Kidney glomerular epithelial cell (primary cell): Measurements from ENCODE around the gene INVS.
"Not testable (repeated sequence)": the region's sequence is repeated elsewhere in the genome, so short reads cannot be mapped to it uniquely, and the experiment has no call there.

ENCODE experiments used
- DNase-seq: peaks from one replicate; lab custom pipeline; 2025; lab: John Stamatoyannopoulos, UW

The INVS gene

DNA sequence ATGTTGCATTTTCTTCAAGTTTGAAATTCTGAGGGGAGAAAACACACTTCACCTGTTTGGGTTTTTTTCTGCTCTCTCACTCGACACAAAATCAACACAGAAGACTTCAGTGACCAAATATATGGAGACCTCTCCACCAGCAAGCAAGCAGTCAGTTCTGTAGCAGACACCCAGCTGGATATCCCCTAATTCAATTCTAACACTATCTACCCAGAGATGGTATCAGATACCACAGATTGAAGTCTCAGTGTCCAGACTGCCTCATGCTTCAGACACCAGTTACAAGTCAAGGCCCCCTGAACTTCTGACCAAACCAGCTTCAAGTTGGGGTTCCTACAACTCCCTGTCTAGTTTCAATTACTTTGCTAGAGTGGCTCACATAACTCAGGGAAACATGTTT lies 97.8 kb downstream of the INVS start:
- no peak for DNase-seq

GRCh38 chr9:100197553-100197952 lies 98.5 kb downstream of the INVS start:
- no peak for DNase-seq

DNA sequence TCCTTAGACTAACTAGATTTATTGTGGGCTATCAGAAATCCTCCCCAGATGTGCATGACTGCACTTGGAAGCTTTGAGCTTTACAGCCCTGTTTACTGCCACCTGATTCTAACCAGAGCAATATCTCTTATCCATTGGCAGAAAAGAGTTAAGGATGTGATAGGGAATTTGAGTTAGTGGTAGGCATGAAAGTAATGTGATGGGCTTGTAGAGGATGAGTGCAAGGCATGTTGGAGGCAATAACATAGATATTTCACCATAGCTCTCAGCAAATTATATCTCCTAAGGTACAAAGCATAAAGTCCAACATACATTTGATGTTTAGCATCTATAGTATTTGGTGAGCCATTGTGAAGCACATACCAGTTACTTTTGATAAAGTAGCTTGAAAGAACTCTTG lies 103.8 kb downstream of the INVS start:
- no peak for DNase-seq

DNA sequence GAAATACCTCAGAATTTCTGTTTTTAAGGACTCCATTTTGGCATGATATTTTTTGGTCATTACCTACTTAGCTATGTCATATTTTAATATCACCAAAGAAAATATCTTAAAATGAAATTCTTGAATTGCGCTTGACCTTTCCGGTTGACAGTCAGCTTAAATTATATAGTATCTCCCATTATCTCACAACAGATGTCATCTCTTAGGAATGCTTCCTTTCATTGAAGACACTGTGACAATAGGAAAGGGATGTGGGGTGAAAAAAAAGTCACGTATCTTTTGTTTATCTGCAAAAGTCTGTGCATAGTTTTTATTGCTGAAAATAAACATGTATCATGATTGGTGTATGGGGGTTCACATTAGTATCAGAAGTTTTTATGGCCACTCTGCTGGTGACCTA lies 105.8 kb downstream of the INVS start:
- DNase-seq: no peak

GRCh38 chr9:100206899-100207298 lies 107.9 kb downstream of the INVS start:
- DNase-seq: no peak

GRCh38 chr9:100208673-100209072 lies 109.6 kb downstream of the INVS start:
- DNase-seq: no peak

DNA sequence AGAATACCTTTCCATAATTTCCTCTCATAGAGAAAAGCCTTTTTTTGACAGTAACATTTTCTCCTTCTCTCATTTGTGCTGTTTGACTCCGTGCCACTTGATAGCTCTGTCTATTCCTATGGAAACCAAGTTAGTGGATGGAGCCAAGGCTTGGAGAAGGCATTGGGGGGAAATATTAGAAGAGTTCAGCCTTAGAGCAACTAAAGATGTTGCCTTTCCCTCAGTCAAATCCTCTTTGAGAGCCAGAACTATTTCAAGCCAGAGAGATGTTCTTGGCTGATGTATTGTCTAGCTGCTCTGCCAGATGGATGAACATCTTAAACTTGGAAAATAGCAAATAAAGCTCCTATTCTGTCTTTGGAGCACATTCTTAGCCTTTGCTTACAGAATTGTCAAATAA lies 112.4 kb downstream of the INVS start:
- DNase-seq: no peak

GRCh38 chr9:100213730-100214477 lies 114.9 kb downstream of the INVS start:
- DNase-seq: peak; percentile 82

GRCh38 chr9:100216178-100216787 lies 117.2 kb downstream of the INVS start:
- DNase-seq: peak; percentile 28

GRCh38 chr9:100217536-100217935 lies 118.5 kb downstream of the INVS start:
- no peak for DNase-seq

DNA sequence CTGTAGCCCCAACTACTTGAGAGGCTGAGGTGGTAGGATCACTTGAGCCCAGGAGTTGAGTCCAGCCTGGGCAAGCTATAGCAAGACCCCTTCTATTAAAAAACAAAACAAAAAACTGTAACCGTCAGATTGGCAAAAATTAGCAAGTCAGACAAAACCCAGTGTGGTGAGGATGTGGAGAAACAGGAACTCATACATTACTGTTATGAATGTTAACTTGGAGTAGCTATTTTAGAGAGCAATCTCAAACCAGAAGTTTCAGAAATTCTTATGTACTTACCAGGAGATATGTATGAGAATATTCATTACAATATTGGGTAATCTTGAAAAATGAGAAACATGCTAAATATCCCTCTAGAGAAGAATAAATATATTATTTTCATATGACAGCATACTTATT lies 120.3 kb downstream of the INVS start:
- no peak for DNase-seq

DNA sequence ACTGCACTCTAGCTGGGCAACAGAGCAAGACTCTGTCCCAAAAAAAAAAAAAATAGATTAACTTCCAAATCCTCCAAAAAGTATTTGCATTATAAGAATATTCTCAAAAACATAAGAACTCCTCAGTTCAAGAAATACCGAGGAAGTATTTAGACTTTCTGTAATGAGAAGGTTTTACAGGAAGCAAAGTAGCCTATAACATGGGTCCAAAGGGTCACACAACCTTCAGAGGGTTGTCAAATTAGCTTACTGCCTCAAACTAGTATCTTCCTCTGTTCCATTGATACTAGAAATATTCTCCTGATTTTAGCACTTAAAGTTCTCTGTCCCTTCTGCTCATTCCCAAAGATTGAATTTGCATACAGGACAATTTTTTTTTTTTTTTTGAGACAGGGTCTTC lies 121.9 kb downstream of the INVS start:
- no peak for DNase-seq

GRCh38 chr9:100221538-100221937 lies 122.5 kb downstream of the INVS start:
- no peak for DNase-seq

- DNase-seq: no peak
These were observed 123.6 kb downstream of the INVS start for GRCh38 chr9:100222674-100223073.

DNA sequence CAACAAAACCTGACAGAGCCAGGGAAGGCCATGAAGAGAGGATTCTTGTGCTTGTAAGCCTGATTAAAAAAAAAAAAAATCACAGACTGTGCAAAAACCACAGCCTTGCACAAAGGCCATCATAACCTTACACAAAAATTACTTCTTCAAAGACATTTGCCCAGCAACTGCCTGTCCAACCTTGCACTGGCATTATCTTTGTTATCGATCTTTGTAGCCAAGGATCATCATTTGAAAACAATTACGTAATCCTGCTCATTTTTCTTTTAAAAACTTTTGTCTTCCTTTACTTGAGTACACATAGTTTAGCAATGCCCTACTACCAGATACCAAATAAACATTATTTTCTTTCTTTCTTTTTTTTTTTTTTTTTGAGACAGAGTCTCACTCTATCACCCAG lies 128.6 kb downstream of the INVS start:
- no peak for DNase-seq

DNA sequence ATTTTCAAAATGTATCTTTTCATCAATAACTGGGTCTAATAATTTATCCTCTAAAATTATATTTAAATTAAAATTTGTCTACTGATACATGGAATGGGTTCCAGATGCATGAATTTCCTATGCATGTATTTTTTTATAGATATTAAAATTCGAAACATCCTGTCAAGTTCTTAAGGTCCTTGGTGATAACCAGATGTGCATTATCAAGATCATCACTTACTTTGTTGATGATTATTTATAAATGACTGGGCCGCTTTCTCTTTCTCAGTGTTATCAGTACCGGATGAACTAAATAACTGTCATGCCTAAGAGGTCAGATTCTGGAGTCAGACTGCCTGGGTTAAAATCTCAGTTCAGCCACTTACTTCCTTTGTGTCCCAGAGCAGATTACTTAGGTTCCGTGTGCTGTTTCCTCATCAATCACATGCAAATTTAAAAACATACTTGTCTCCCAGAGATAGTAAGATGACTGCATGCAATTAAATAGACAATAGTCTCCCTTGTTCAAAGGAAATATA lies 129.4 kb downstream of the INVS start:
- no peak for DNase-seq

- no peak for DNase-seq
These were observed 130.1 kb downstream of the INVS start for GRCh38 chr9:100229136-100229535.

DNA sequence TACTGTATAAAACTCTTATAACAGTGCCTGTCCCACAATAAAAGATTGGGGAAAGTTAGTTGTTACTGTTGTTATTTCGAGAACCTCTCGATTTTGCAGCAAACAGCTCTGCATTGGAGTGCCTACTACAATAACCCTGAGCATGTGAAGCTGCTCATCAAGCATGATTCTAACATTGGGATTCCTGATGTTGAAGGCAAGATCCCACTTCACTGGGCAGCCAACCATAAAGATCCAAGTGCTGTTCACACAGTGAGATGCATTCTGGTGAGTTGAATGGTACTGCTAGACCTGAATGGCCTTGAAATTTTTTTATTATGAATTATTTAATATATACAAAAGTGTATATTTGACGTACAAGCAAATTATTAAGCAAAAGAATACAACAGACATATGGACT lies 130.5 kb downstream of the INVS start:
- no peak for DNase-seq

DNA sequence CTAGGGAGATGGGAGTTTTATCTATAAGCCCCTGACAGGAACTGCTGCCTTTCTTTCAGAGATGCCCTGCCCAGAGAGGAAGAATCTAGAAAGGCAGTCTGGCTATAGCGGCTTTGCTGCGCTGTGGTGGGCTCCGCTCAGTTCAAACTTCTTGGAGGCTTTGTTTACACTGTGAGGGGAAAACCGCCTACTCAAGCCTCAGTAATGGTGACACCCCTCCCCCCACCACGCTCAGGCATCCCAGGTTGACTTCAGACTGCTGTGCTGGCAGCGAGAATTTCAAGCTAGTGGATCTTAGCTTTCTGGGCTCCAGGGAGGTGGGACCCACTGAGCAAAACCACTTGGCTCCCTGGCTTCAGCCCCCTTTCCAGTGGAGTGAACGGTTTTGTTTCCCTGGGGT lies 137.9 kb downstream of the INVS start:
- not testable (repeated sequence) for DNase-seq

- DNase-seq: no peak
These were observed 141.5 kb downstream of the INVS start for GRCh38 chr9:100240512-100240911.

GRCh38 chr9:100267211-100267610 lies 168.2 kb downstream of the INVS start:
- DNase-seq: no peak

- DNase-seq: no peak
These were observed 169.2 kb downstream of the INVS start for GRCh38 chr9:100268271-100268670.

DNA sequence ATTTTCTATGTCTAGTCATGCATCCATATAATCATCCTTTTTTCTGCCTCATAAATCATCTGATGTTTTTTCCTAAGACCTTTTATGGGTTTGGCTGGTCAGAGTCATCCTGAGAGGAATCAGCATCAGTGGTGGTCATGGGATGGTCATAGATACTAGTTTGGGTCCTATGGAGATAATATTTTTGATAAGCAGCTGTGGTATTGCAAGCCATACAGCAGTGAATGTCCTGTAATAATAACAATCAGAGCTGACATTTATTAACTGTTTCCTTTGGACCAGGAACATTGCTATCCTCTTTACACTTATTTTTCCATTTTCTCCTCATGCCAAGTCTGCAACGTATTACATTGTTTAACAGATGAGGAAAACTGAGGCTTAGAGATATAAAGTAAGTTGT lies 170.6 kb downstream of the INVS start:
- no peak for DNase-seq
